K562 (cell line): ENCODE data around the gene RAP1A. TPM values are rescaled to one million over a fixed set of nuclear protein-coding genes. Genes with fewer than 3 reads are reported as not detected.

Experiments used
- ATAC-seq: fragments of 200-7000 bp; cut with Tn5 transposase; 3 replicates; pipeline ENCODE4 v1.9.1; 2020; ENCODE audit warnings: moderate library complexity
- BruUV-seq: library from RNA; stranded (reverse); fragments of 400-500 nt; replicated peaks from 2 replicates; lab custom pipeline; 2021; lab: Mats Ljungman, UMichigan
- CTCF ChIA-PET: fragments of 300-600 bp; formaldehyde crosslinking; extraction: SDS; loops from one replicate; lab custom pipeline; 2021; ENCODE audit warnings: low intra/inter-chr PET ratio; lab: Yijun Ruan, JAX
- POLR2A ChIA-PET: fragments of 300-600, 350-650 bp; sonication (Branson Sonifier 250); formaldehyde crosslinking; extraction: SDS; loops from one replicate; lab custom pipeline; 2021; ENCODE audit warnings: antibody characterized with exemption, inconsistent platforms; lab: Yijun Ruan, JAX
- DNase-seq, 4 experiments: peaks; one replicate each; pipeline versions ENCODE4 v3.0.0 to v3.0.0-alpha.2; 2011 to 2018; ENCODE audit warnings: low spot score in 3 of 4, mixed read lengths in 3 of 4; ENCODE audit errors: extremely low read depth in 1 of 4
- FAIRE-seq: peaks from 2 replicates; lab custom pipeline; 2011; peaks lifted over from hg19 to GRCh38; lab: Jason Lieb, UNC
- H2AFZ ChIP-seq: 2 replicates; pipeline ENCODE4 v1.6.0; 2011; ENCODE audit warnings: low read depth, low read length, control low read depth, inconsistent platforms
- H3K27ac ChIP-seq: fragments of 200-600 bp; 3 replicates; pipeline ENCODE4 v1.8.0; 2011; ENCODE audit warnings: low read depth, mild to moderate bottlenecking, control low read depth, inconsistent platforms, low read length, moderate library complexity, mixed read lengths; ENCODE audit errors: extremely low read depth
- H3K27me3 ChIP-seq, 2 experiments: fragments of 300-600 bp in 1 of 2; 2 replicates in 1 of 2; 3 replicates in 1 of 2; pipeline versions ENCODE4 v1.6.0 to v1.8.0; 2011; ENCODE audit warnings: inconsistent platforms in 2 of 2, low read length in 2 of 2, mild to moderate bottlenecking in 1 of 2, mixed read lengths in 1 of 2, moderate library complexity in 1 of 2; ENCODE audit not compliant: control insufficient read depth in 2 of 2, insufficient read depth in 2 of 2
- H3K36me3 ChIP-seq: fragments of 300-600 bp; 3 replicates; pipeline ENCODE4 v1.8.0; 2011; ENCODE audit warnings: mild to moderate bottlenecking, low read length, inconsistent platforms; ENCODE audit not compliant: control insufficient read depth, insufficient read depth
- H3K4me1 ChIP-seq, 2 experiments: fragments of 200-600 bp in 1 of 2; replicated peaks in 1 of 2; 2 replicates in 1 of 2; 3 replicates in 1 of 2; pipeline versions ENCODE4 v1.5.1 to v1.8.0; 2011; ENCODE audit warnings: inconsistent platforms in 2 of 2, low read length in 2 of 2, mild to moderate bottlenecking in 1 of 2, mixed read lengths in 1 of 2, moderate library complexity in 1 of 2; ENCODE audit not compliant: control insufficient read depth in 2 of 2, insufficient read depth in 2 of 2
- H3K4me2 ChIP-seq: 2 replicates; pipeline ENCODE4 v1.6.1; 2011; ENCODE audit warnings: low read length, control low read depth, inconsistent platforms, mixed read lengths; ENCODE audit not compliant: insufficient read depth
- H3K4me3 ChIP-seq: fragments of 200-600 bp; sonication (generic), shearing (Covaris generic); 2 replicates; pipeline ENCODE4 v1.5.1; 2016; ENCODE audit warnings: control low read depth, inconsistent platforms
- H3K79me2 ChIP-seq: fragments of 200-600 bp; 3 replicates; pipeline ENCODE4 v1.8.0; 2011; ENCODE audit warnings: low read length, inconsistent platforms; ENCODE audit not compliant: control insufficient read depth, insufficient read depth
- H3K9ac ChIP-seq, 2 experiments: 2 replicates each; pipeline versions ENCODE4 v1.6.0 to v1.6.1; 2011; ENCODE audit warnings: low read depth in 2 of 2, low read length in 2 of 2, control low read depth in 1 of 2, inconsistent platforms in 1 of 2, mild to moderate bottlenecking in 1 of 2, mixed read lengths in 1 of 2; ENCODE audit not compliant: insufficient read depth in 1 of 2
- H3K9me1 ChIP-seq: one replicate; pipeline ENCODE4 v1.6.0; 2011; ENCODE audit warnings: inconsistent platforms, mild to moderate bottlenecking, low read length, moderate library complexity; ENCODE audit not compliant: control insufficient read depth, insufficient read depth
- H3K9me3 ChIP-seq: replicated peaks from 2 replicates; pipeline ENCODE4 v1.5.1; 2011; ENCODE audit warnings: low read depth, low read length, inconsistent platforms; ENCODE audit not compliant: control insufficient read depth, insufficient read depth
- H4K20me1 ChIP-seq: replicated peaks from 2 replicates; pipeline ENCODE4 v1.6.1; 2011; ENCODE audit warnings: low read length, inconsistent platforms, mixed read lengths; ENCODE audit not compliant: control insufficient read depth, insufficient read depth
- EGR1 ChIP-seq: fragments of 450-650 bp; conservative IDR thresholded peaks from 2 replicates; pipeline ENCODE4 v1.6.1; 2017; ENCODE audit warnings: mild to moderate bottlenecking
- ELF2 ChIP-seq: fragments of 250-450 bp; sonication (Bioruptor Pico); IDR thresholded peaks from 2 replicates; pipeline ENCODE4 v1.5.0; 2021; ENCODE audit warnings: mild to moderate bottlenecking
- EP400 ChIP-seq: fragments of 450-650 bp; IDR thresholded peaks from 2 replicates; pipeline ENCODE4 v1.6.1; 2017; ENCODE audit warnings: antibody characterized with exemption, mild to moderate bottlenecking, moderate library complexity
- EWSR1 ChIP-seq: fragments of 450-650 bp; IDR thresholded peaks from 2 replicates; pipeline ENCODE4 v1.6.1; 2018; ENCODE audit warnings: borderline replicate concordance, mild to moderate bottlenecking, low read depth, moderate library complexity; ENCODE audit not compliant: partially characterized antibody
- MTA3 ChIP-seq: fragments of 450-650 bp; formaldehyde crosslinking; IDR thresholded peaks from 2 replicates; pipeline ENCODE4 v1.6.1; 2017; ENCODE audit warnings: mild to moderate bottlenecking, borderline replicate concordance
- NCOR1 ChIP-seq: fragments of 450-650 bp; IDR thresholded peaks from 2 replicates; pipeline ENCODE4 v1.6.1; 2016; ENCODE audit warnings: mild to moderate bottlenecking, moderate library complexity
- POLR2B ChIP-seq: fragments of 450-650 bp; IDR thresholded peaks from 2 replicates; pipeline ENCODE4 v1.6.1; 2018; ENCODE audit warnings: low read depth; ENCODE audit not compliant: partially characterized antibody
- SAFB2 ChIP-seq: fragments of 200-400 bp; formaldehyde crosslinking; IDR thresholded peaks from 2 replicates; pipeline ENCODE4 v1.6.1; 2018; ENCODE audit warnings: borderline replicate concordance, low read length, low read depth, moderate library complexity; ENCODE audit not compliant: severe bottlenecking
- XRCC4 ChIP-seq: IDR thresholded peaks from one replicate; pipeline ENCODE4 v1.6.1; 2011; ENCODE audit not compliant: insufficient read depth, insufficient read length; ENCODE audit errors: extremely low read depth
- ZNF431 ChIP-seq: sonication (generic); formaldehyde crosslinking; IDR thresholded peaks from 2 replicates; pipeline ENCODE4 v1.8.0; 2022; ENCODE audit warnings: mild to moderate bottlenecking, missing genetic modification reagents
- ZNF778 ChIP-seq: fragments of 450-650 bp; formaldehyde crosslinking; IDR thresholded peaks from 2 replicates; pipeline ENCODE4 v1.4.0; 2020; ENCODE audit warnings: mild to moderate bottlenecking, moderate library complexity
- WGBS: fragments of 100-300 bp; shearing (Covaris generic); methylation state at CpG from one replicate; pipeline ENCODE4 v1.1.6; 2016; ENCODE audit warnings: low coverage, mixed read lengths; ENCODE audit not compliant: insufficient coverage; ENCODE audit errors: missing lambda C conversion rate; 5-methylcytosine and 5-hydroxymethylcytosine counted together
- in situ Hi-C: fragments of 300-500 bp; cut with MboI; formaldehyde crosslinking; loops from 4 replicates; pipeline ENCODE4 v1.15.0; 2018; ENCODE audit warnings: inconsistent platforms, mixed read lengths
- intact Hi-C: fragments of 100-400 bp; cut with micrococcal nuclease; formaldehyde crosslinking; loops from 2 replicates; pipeline ENCODE4 v1.14.2; 2022
- polyA plus RNA-seq, 8 experiments: library from polyadenylated mRNA; depleted of rRNA in 4 of 8; stranded (reverse) in 5 of 8; unstranded in 3 of 8; fragments of >200 nt; fragmentation: Nextera tagmentation in 2 of 8; fragmentation: Illumina TruSeq in 1 of 8; extraction: Ambion mirVana in 2 of 8; extraction: Trizol in 1 of 8; gene quantifications; 2 replicates each; pipeline versions ENCODE4 v1.2.1 to v1.2.3, GENCODE V29; 2011 to 2014; ENCODE audit warnings: inconsistent platforms in 1 of 8, missing spikeins in 1 of 8
- total RNA-seq, 7 experiments: library from RNA; depleted of rRNA in 6 of 7; stranded (reverse); fragments of >200 nt in 6 of 7; fragmentation: Illumina TruSeq in 2 of 7; extraction: Trizol in 2 of 7; gene quantifications; 2 replicates each; pipeline versions ENCODE4 v1.2.1 to v1.2.3, GENCODE V29; 2011 to 2021; ENCODE audit warnings: low replicate concordance in 1 of 7
- TF ChIP-seq, protein P1 (sequence below): IDR thresholded peaks from 2 replicates; pipeline ENCODE4 v1.6.1; 2011; ENCODE audit warnings: borderline replicate concordance, low read depth, mild to moderate bottlenecking, moderate library complexity, low read length; ENCODE audit not compliant: insufficient read depth, poor library complexity, severe bottlenecking
- TF ChIP-seq, protein P2 (sequence below): fragments of 450-650 bp; formaldehyde crosslinking; IDR thresholded peaks from 2 replicates; pipeline ENCODE4 v1.4.0; 2020; ENCODE audit warnings: mild to moderate bottlenecking, mixed read lengths
- TF ChIP-seq, protein P3 (sequence below): fragments of 250-450 bp; sonication (Bioruptor Pico); IDR thresholded peaks from 2 replicates; pipeline ENCODE4 v1.9.0; 2021; ENCODE audit warnings: mild to moderate bottlenecking, inconsistent platforms

RAP1A gene
- total and polyA plus RNA-seq, 9 of the 15 experiments (the other 6 are each of a cell fraction or from before 2014, with no cell fraction given), result 13.4 to 86.2 (median 32.5) TPM

DNA sequence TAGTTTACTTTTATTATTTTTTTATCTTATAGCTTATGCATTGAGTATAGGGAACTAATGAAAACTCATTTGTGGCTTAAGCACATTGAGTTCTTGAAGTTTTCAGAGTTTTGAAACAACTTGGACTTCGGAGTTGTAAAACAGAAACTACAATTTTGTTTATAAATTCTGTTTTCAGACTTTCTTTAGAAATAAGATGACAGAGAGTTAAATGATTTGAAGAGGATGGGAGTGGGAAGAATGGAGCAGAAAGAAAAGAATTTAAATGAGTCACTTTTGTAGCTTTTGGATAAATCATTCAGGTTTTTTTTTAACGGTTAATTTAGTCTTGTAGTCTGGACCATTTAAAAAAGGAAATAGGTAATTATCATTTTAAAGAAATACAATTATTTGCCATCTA, 87.3 kb downstream of the RAP1A start:
- Histone ChIP-seq H3K4me2 (no peak overlapping the region), H3K27me3 (no peaks in the 10 kb centered on the region), H3K4me1 (no peaks in the 10 kb centered on the region), H2AFZ (no peak overlapping the region), H3K9me3 (no peaks in the 10 kb centered on the region), H3K9me1 (no peaks in the 10 kb centered on the region), H3K79me2 (no peaks in the 10 kb centered on the region), H3K9ac (no peak overlapping the region), H3K36me3 (peaks cover 74% of the 10 kb centered on the region), H3K4me3 (no peak overlapping the region), H4K20me1 (no peaks in the 10 kb centered on the region), H3K27ac (no peak overlapping the region)
- ChIA-PET CTCF (no interaction called here), POLR2A (interaction anchor here (0.7 kb wide), 1 partner anchor 59 kb away, joined by 3 read pairs; no protein-coding TSS in a partner anchor)
- DNase-seq (no peak), FAIRE-seq (no peak), ATAC-seq (no peak)
- 94% methylated on average over 2 of the region's 2 CpGs for WGBS
- no peak for TF ChIP-seq MTA3
- TF ChIP-seq, protein P1, sequence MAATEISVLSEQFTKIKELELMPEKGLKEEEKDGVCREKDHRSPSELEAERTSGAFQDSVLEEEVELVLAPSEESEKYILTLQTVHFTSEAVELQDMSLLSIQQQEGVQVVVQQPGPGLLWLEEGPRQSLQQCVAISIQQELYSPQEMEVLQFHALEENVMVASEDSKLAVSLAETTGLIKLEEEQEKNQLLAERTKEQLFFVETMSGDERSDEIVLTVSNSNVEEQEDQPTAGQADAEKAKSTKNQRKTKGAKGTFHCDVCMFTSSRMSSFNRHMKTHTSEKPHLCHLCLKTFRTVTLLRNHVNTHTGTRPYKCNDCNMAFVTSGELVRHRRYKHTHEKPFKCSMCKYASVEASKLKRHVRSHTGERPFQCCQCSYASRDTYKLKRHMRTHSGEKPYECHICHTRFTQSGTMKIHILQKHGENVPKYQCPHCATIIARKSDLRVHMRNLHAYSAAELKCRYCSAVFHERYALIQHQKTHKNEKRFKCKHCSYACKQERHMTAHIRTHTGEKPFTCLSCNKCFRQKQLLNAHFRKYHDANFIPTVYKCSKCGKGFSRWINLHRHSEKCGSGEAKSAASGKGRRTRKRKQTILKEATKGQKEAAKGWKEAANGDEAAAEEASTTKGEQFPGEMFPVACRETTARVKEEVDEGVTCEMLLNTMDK, result no peak
- TF ChIP-seq POLR2B, result no peak
- TF ChIP-seq SAFB2, result no peak
- no peak for TF ChIP-seq EWSR1
- no peak for TF ChIP-seq ZNF778
- TF ChIP-seq, protein P2, sequence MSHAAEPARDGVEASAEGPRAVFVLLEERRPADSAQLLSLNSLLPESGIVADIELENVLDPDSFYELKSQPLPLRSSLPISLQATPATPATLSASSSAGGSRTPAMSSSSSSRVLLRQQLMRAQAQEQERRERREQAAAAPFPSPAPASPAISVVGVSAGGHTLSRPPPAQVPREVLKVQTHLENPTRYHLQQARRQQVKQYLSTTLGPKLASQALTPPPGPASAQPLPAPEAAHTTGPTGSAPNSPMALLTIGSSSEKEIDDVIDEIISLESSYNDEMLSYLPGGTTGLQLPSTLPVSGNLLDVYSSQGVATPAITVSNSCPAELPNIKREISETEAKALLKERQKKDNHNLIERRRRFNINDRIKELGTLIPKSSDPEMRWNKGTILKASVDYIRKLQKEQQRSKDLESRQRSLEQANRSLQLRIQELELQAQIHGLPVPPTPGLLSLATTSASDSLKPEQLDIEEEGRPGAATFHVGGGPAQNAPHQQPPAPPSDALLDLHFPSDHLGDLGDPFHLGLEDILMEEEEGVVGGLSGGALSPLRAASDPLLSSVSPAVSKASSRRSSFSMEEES (CRISPR knock-in tag), result no peak
- TF ChIP-seq EP400, result no peak
- no peak for TF ChIP-seq ELF2 (CRISPR knock-in tag)
- TF ChIP-seq XRCC4, result no peak
- no peak for TF ChIP-seq ZNF431 (CRISPR knock-in tag)
- TF ChIP-seq, protein P3, sequence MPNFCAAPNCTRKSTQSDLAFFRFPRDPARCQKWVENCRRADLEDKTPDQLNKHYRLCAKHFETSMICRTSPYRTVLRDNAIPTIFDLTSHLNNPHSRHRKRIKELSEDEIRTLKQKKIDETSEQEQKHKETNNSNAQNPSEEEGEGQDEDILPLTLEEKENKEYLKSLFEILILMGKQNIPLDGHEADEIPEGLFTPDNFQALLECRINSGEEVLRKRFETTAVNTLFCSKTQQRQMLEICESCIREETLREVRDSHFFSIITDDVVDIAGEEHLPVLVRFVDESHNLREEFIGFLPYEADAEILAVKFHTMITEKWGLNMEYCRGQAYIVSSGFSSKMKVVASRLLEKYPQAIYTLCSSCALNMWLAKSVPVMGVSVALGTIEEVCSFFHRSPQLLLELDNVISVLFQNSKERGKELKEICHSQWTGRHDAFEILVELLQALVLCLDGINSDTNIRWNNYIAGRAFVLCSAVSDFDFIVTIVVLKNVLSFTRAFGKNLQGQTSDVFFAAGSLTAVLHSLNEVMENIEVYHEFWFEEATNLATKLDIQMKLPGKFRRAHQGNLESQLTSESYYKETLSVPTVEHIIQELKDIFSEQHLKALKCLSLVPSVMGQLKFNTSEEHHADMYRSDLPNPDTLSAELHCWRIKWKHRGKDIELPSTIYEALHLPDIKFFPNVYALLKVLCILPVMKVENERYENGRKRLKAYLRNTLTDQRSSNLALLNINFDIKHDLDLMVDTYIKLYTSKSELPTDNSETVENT (CRISPR knock-in tag), result no peak
- no peak for TF ChIP-seq EGR1
- TF ChIP-seq NCOR1, result no peak
- in situ Hi-C loops, result no loop called here
- intact Hi-C loops, result no loop called here
- BruUV-seq, result no TSS peak
